Measurements from ENCODE around the gene SDK1. TPM values are rescaled to one million over a fixed set of nuclear protein-coding genes. Genes with fewer than 3 reads are reported as not detected.

SDK1 gene
- total RNA-seq, 1 experiment from 2014 or later: 5.1 TPM

GRCh38 chr7:3981281-3981680 is 680.2 kb downstream of the SDK1 start:
- no peak for DNase-seq (ENCODE audit: low spot score)

GRCh38 chr7:3984456-3984855 is 683.4 kb downstream of the SDK1 start:
- no peak for DNase-seq (ENCODE audit: low spot score)

- no peak for DNase-seq (ENCODE audit: low spot score)
Observed at GRCh38 chr7:3986927-3987326, 685.9 kb downstream of the SDK1 start.

GRCh38 chr7:3987426-3987927 is 686.4 kb downstream of the SDK1 start:
- DNase-seq (ENCODE audit: low spot score): no peak

GRCh38 chr7:3989723-3990122 is 688.7 kb downstream of the SDK1 start:
- DNase-seq (ENCODE audit: low spot score): no peak

GRCh38 chr7:3991731-3992231 is 690.7 kb downstream of the SDK1 start:
- no peak for DNase-seq (ENCODE audit: low spot score)

- DNase-seq (ENCODE audit: low spot score): no peak
Observed at GRCh38 chr7:3992841-3993240, 691.8 kb downstream of the SDK1 start.

GRCh38 chr7:3994764-3995163 is 693.7 kb downstream of the SDK1 start:
- no peak for DNase-seq (ENCODE audit: low spot score)

GRCh38 chr7:3995187-3995586 is 694.1 kb downstream of the SDK1 start:
- DNase-seq (ENCODE audit: low spot score): no peak

GRCh38 chr7:3998060-3998459 is 697.0 kb downstream of the SDK1 start:
- DNase-seq (ENCODE audit: low spot score): no peak

- DNase-seq (ENCODE audit: low spot score): no peak
Observed at GRCh38 chr7:4000139-4000538, 699.1 kb downstream of the SDK1 start.

- no peak for DNase-seq (ENCODE audit: low spot score)
Observed at GRCh38 chr7:4000934-4001333, 699.9 kb downstream of the SDK1 start.

GRCh38 chr7:4001742-4002141 is 700.7 kb downstream of the SDK1 start:
- no peak for DNase-seq (ENCODE audit: low spot score)

- DNase-seq (ENCODE audit: low spot score): no peak
Observed at GRCh38 chr7:4003503-4003902, 702.5 kb downstream of the SDK1 start.

- no peak for DNase-seq (ENCODE audit: low spot score)
Observed at GRCh38 chr7:4006687-4007086, 705.6 kb downstream of the SDK1 start.

GRCh38 chr7:4009211-4010060 is 708.4 kb downstream of the SDK1 start:
- no peak for DNase-seq (ENCODE audit: low spot score)

- no peak for DNase-seq (ENCODE audit: low spot score)
Observed at GRCh38 chr7:4010061-4010605, 709.1 kb downstream of the SDK1 start.

GRCh38 chr7:4010923-4011656 is 710.0 kb downstream of the SDK1 start:
- no peak for DNase-seq (ENCODE audit: low spot score)

GRCh38 chr7:4013793-4014192 is 712.7 kb downstream of the SDK1 start:
- no peak for DNase-seq (ENCODE audit: low spot score)

- no peak for DNase-seq (ENCODE audit: low spot score)
Observed at GRCh38 chr7:4014346-4015050, 713.4 kb downstream of the SDK1 start.

- no peak for DNase-seq (ENCODE audit: low spot score)
Observed at GRCh38 chr7:4015371-4015770, 714.3 kb downstream of the SDK1 start.

GRCh38 chr7:4015996-4016395 is 714.9 kb downstream of the SDK1 start:
- DNase-seq (ENCODE audit: low spot score): no peak

Measured in H4 (cell line).